ENCODE data around the gene TPST1.
A peak's percentile ranks its signal among the peaks of the same experiment; 100 is the strongest.

Gene TPST1

GRCh38 chr7:66239467-66239856, 34.3 kb downstream of the TPST1 start:
- no peak for DNase-seq

- no peak for DNase-seq
These were observed 39.9 kb downstream of the TPST1 start for GRCh38 chr7:66245008-66245407.

GRCh38 chr7:66246554-66247171, 41.5 kb downstream of the TPST1 start:
- peak; percentile 16 for DNase-seq

GRCh38 chr7:66247380-66248078, 42.4 kb downstream of the TPST1 start:
- DNase-seq = peak; percentile 4

- peak; percentile 40 for DNase-seq
These were observed 45.6 kb downstream of the TPST1 start for GRCh38 chr7:66250711-66251110.

- DNase-seq = no peak
These were observed 50.5 kb downstream of the TPST1 start for GRCh38 chr7:66255534-66256100.

- no peak for DNase-seq
These were observed 51.1 kb downstream of the TPST1 start for GRCh38 chr7:66256281-66256680.

- DNase-seq = no peak
These were observed 52.3 kb downstream of the TPST1 start for GRCh38 chr7:66257481-66257880.

- DNase-seq = no peak
These were observed 53.3 kb downstream of the TPST1 start for GRCh38 chr7:66258409-66258808.

GRCh38 chr7:66261941-66262340, 56.8 kb downstream of the TPST1 start:
- no peak for DNase-seq

- no peak for DNase-seq
These were observed 58.8 kb downstream of the TPST1 start for GRCh38 chr7:66263936-66264335.

- DNase-seq = peak; percentile 32
These were observed 60.4 kb downstream of the TPST1 start for GRCh38 chr7:66265566-66265965.

- no peak for DNase-seq
These were observed 62.1 kb downstream of the TPST1 start for GRCh38 chr7:66267249-66267648.

GRCh38 chr7:66269978-66270377, 64.8 kb downstream of the TPST1 start:
- no peak for DNase-seq

- DNase-seq = no peak
These were observed 67.2 kb downstream of the TPST1 start for GRCh38 chr7:66272321-66272720.

- DNase-seq = no peak
These were observed 71.2 kb downstream of the TPST1 start for GRCh38 chr7:66276363-66276762.

- no peak for DNase-seq
These were observed 72.4 kb downstream of the TPST1 start for GRCh38 chr7:66277492-66277891.

GRCh38 chr7:66279912-66280311, 74.8 kb downstream of the TPST1 start:
- DNase-seq = no peak

- DNase-seq = no peak
These were observed 76.8 kb downstream of the TPST1 start for GRCh38 chr7:66281678-66282590.

GRCh38 chr7:66282591-66282935, 77.4 kb downstream of the TPST1 start:
- no peak for DNase-seq

- no peak for DNase-seq
These were observed 78.1 kb downstream of the TPST1 start for GRCh38 chr7:66283003-66283920.

GRCh38 chr7:66296001-66296521, 90.9 kb downstream of the TPST1 start:
- no peak for DNase-seq
